OCI-LY1 (cell line): ENCODE results near the gene DCAKD.

ENCODE experiments used
- H2AFZ ChIP-seq: fragments of 200-600 bp; sonication (generic), shearing (Covaris generic); 2 replicates; pipeline ENCODE4 v1.6.0; 2014; ENCODE audit warnings: antibody characterized with exemption, mild to moderate bottlenecking, low read length
- H3F3A ChIP-seq: fragments of 200-600 bp; sonication (generic), shearing (Covaris generic); 2 replicates; pipeline ENCODE4 v1.6.0; 2014; ENCODE audit warnings: mild to moderate bottlenecking, antibody characterized with exemption, low read length, moderate library complexity; ENCODE audit not compliant: insufficient read depth
- H3K27ac ChIP-seq: fragments of 200-600 bp; sonication (generic); 2 replicates; pipeline ENCODE4 v1.5.1; 2014; ENCODE audit warnings: low read length, mixed run types, mild to moderate bottlenecking, low read depth; ENCODE audit not compliant: poor library complexity, severe bottlenecking
- H3K27me3 ChIP-seq: fragments of 200-600 bp; sonication (generic); 2 replicates; pipeline ENCODE4 v1.6.0; 2014; ENCODE audit warnings: antibody characterized with exemption, mild to moderate bottlenecking, low read length, moderate library complexity; ENCODE audit not compliant: insufficient read depth
- H3K36me3 ChIP-seq: fragments of 200-600 bp; sonication (generic); 2 replicates; pipeline ENCODE4 v1.6.1; 2014; ENCODE audit warnings: mild to moderate bottlenecking, antibody characterized with exemption, low read length, moderate library complexity, mixed read lengths; ENCODE audit not compliant: insufficient read depth
- H3K4me1 ChIP-seq: fragments of 200-600 bp; sonication (generic); 2 replicates; pipeline ENCODE4 v1.5.1; 2014; ENCODE audit warnings: mild to moderate bottlenecking, low read length, moderate library complexity; ENCODE audit not compliant: insufficient read depth, severe bottlenecking
- H3K4me2 ChIP-seq: fragments of 200-600 bp; sonication (generic), shearing (Covaris generic); 2 replicates; pipeline ENCODE4 v1.6.1; 2014; ENCODE audit warnings: low read length
- H3K4me3 ChIP-seq: fragments of 200-600 bp; sonication (generic); 2 replicates; pipeline ENCODE4 v1.5.1; 2014; ENCODE audit warnings: low read length, low read depth, mild to moderate bottlenecking, mixed read lengths; ENCODE audit not compliant: poor library complexity, severe bottlenecking
- H3K79me2 ChIP-seq: fragments of 200-600 bp; shearing (Covaris generic); 2 replicates; pipeline ENCODE4 v1.6.1; 2016; ENCODE audit warnings: mixed run types, low read length, mixed read lengths; ENCODE audit not compliant: insufficient read depth
- H3K9ac ChIP-seq: fragments of 200-600 bp; sonication (generic), shearing (Covaris generic); 2 replicates; pipeline ENCODE4 v1.6.1; 2014; ENCODE audit warnings: mild to moderate bottlenecking, low read length, mixed read lengths
- H3K9me2 ChIP-seq: fragments of 200-600 bp; sonication (generic), shearing (Covaris generic); 2 replicates; pipeline ENCODE4 v1.6.1; 2014; ENCODE audit warnings: low read depth, mild to moderate bottlenecking, low read length, mixed read lengths
- H3K9me3 ChIP-seq: fragments of 200-600 bp; shearing (Covaris generic); 2 replicates; pipeline ENCODE4 v1.6.1; 2014; ENCODE audit warnings: low read length, mixed read lengths
- H4K20me1 ChIP-seq: fragments of 200-600 bp; sonication (generic), shearing (Covaris generic); 2 replicates; pipeline ENCODE4 v1.6.0; 2016; ENCODE audit warnings: mild to moderate bottlenecking, low read length; ENCODE audit not compliant: insufficient read depth
- CTCF ChIP-seq: fragments of 200-600 bp; sonication (generic), shearing (Covaris generic); IDR thresholded peaks from 2 replicates; pipeline ENCODE4 v1.5.1; 2017; ENCODE audit warnings: mild to moderate bottlenecking, antibody characterized with exemption, low read length, moderate library complexity, mixed read lengths
- EZH2 ChIP-seq: fragments of 200-600 bp; sonication (generic), shearing (Covaris generic); IDR thresholded peaks from 2 replicates; pipeline ENCODE4 v1.8.0; 2017; ENCODE audit warnings: borderline replicate concordance, mixed run types, mild to moderate bottlenecking, antibody characterized with exemption, low read length, moderate library complexity, mixed read lengths

The DCAKD gene

GRCh38 chr17:45096926-45097325, 45.5 kb upstream of the DCAKD start:
- Histone ChIP-seq H3K9me3 (no peaks in the 10 kb centered on the region), H3K79me2 (no peaks in the 10 kb centered on the region), H3K27me3 (no peaks in the 10 kb centered on the region), H3K9ac (no peak overlapping the region), H2AFZ (no peak overlapping the region), H3K9me2 (no peaks in the 10 kb centered on the region), H3F3A (no peaks in the 10 kb centered on the region), H3K4me1 (peaks cover 19% of the 10 kb centered on the region), H3K27ac (no peak overlapping the region), H3K36me3 (peaks cover 87% of the 10 kb centered on the region), H4K20me1 (no peaks in the 10 kb centered on the region), H3K4me3 (no peak overlapping the region), H3K4me2 (no peak overlapping the region)
- TF ChIP-seq EZH2 (no peak), CTCF (no peak)

GRCh38 chr17:45096141-45096540, 44.7 kb upstream of the DCAKD start:
- H3K27ac ChIP-seq: no peak overlapping the region

DNA sequence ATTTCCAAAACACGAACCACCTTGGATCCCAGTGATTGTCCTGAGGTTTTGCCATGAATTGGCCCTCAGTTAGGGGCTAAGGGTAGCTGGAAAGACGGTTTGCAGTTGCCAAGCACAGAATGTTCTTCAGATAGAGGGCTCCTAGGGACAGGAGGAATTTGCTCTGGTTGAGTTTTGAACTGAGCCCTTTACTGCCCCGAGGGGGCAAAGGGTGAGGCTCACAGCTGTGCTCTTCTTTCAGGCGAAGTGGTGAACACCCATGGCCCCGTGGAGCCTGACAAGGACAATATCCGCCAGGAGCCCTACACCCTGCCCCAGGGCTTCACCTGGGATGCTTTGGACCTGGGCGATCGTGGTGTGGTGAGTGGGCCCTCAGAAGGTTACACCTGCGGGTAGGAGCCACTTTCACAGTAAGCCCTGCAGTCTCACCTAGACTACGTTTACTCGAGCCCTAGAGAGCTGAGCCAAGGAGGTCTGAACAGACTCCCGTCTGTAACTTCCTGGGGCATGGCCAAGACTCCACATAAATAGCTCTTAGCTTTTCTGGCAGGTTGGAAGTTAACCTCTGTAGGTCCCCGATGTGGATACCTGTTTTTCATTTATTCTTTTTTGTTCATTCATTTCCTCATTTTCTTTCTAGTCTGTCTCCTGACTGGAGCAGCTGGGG, 42.1 kb upstream of the DCAKD start:
- H3F3A ChIP-seq: no peaks in the 10 kb centered on the region

More at GRCh38 chr17:45096141-45096540, 44.7 kb upstream of the DCAKD start:
- Histone ChIP-seq H3K9me2 (no peaks in the 10 kb centered on the region), H3K4me2 (no peak overlapping the region), H4K20me1 (no peaks in the 10 kb centered on the region), H3K27me3 (no peaks in the 10 kb centered on the region), H3K36me3 (peaks cover 89% of the 10 kb centered on the region), H3K79me2 (no peaks in the 10 kb centered on the region), H3K9me3 (no peaks in the 10 kb centered on the region), H3K9ac (no peak overlapping the region), H3F3A (no peaks in the 10 kb centered on the region), H3K4me1 (peaks cover 19% of the 10 kb centered on the region), H2AFZ (no peak overlapping the region), H3K4me3 (no peak overlapping the region)
- TF ChIP-seq CTCF (peak; percentile 72), EZH2 (no peak)

More for the DNA sequence above, 42.1 kb upstream of the DCAKD start:
- no peaks in the 10 kb centered on the region for H3K79me2 ChIP-seq
- no peak overlapping the region for H2AFZ ChIP-seq
- H3K36me3 ChIP-seq: peaks cover 97% of the 10 kb centered on the region
- H3K4me2 ChIP-seq: no peak overlapping the region
- no peaks in the 10 kb centered on the region for H3K27me3 ChIP-seq
- H3K9me3 ChIP-seq: no peaks in the 10 kb centered on the region
- no peak overlapping the region for H3K9ac ChIP-seq
- H4K20me1 ChIP-seq: no peaks in the 10 kb centered on the region
- H3K27ac ChIP-seq: no peak overlapping the region
- no peak overlapping the region for H3K4me3 ChIP-seq
- TF ChIP-seq CTCF (no peak), EZH2 (no peak)
- peaks cover 16% of the 10 kb centered on the region for H3K4me1 ChIP-seq
- no peaks in the 10 kb centered on the region for H3K9me2 ChIP-seq
